Activated naive CD4-positive, alpha-beta T cell treated with anti-CD3 and anti-CD28 coated beads for 36 hours (primary cell): Measurements from ENCODE around the gene C2CD3. TPM values are rescaled to one million over a fixed set of nuclear protein-coding genes. Genes with fewer than 3 reads are reported as not detected.
"Not testable (repeated sequence)": the region's sequence is repeated elsewhere in the genome, so short reads cannot be mapped to it uniquely, and the experiment has no call there.

Source experiments
- CTCF ChIA-PET: fragments of 350-600 bp; sonication (Branson Sonifier 250); formaldehyde crosslinking; loops from one replicate; lab custom pipeline; 2021; ENCODE audit warnings: antibody characterized with exemption; lab: Charles Lee
- DNase-seq: peaks from one replicate; pipeline ENCODE4 v3.0.0-alpha.2; 2020
- H3K27ac Mint-ChIP-seq: one replicate; pipeline ENCODE4 v1.8.0; 2021; ENCODE audit warnings: mild to moderate bottlenecking, mixed read lengths
- H3K27me3 Mint-ChIP-seq: one replicate; pipeline ENCODE4 v1.8.0; 2021; ENCODE audit warnings: low read depth, mixed read lengths
- H3K36me3 Mint-ChIP-seq: one replicate; pipeline ENCODE4 v1.8.0; 2021; ENCODE audit warnings: low read depth, mixed read lengths
- H3K4me1 Mint-ChIP-seq: one replicate; pipeline ENCODE4 v1.8.0; 2021; ENCODE audit warnings: low read depth, mixed read lengths
- H3K4me3 Mint-ChIP-seq: one replicate; pipeline ENCODE4 v1.8.0; 2021; ENCODE audit warnings: mild to moderate bottlenecking, moderate library complexity, mixed read lengths
- H3K9me3 Mint-ChIP-seq: one replicate; pipeline ENCODE4 v1.8.0; 2021; ENCODE audit warnings: mixed read lengths
- intact Hi-C: fragments of 100-400 bp; cut with micrococcal nuclease; formaldehyde crosslinking; loops from one replicate; pipeline ENCODE4 v1.15.1; 2023
- total RNA-seq, 2 experiments: library from RNA; stranded (reverse); gene quantifications; one replicate each; pipeline ENCODE4 v1.2.3, GENCODE V29; 2021

The C2CD3 gene
- total RNA-seq, 2 experiments from 2014 or later = 21.3 to 23.1 TPM

DNA sequence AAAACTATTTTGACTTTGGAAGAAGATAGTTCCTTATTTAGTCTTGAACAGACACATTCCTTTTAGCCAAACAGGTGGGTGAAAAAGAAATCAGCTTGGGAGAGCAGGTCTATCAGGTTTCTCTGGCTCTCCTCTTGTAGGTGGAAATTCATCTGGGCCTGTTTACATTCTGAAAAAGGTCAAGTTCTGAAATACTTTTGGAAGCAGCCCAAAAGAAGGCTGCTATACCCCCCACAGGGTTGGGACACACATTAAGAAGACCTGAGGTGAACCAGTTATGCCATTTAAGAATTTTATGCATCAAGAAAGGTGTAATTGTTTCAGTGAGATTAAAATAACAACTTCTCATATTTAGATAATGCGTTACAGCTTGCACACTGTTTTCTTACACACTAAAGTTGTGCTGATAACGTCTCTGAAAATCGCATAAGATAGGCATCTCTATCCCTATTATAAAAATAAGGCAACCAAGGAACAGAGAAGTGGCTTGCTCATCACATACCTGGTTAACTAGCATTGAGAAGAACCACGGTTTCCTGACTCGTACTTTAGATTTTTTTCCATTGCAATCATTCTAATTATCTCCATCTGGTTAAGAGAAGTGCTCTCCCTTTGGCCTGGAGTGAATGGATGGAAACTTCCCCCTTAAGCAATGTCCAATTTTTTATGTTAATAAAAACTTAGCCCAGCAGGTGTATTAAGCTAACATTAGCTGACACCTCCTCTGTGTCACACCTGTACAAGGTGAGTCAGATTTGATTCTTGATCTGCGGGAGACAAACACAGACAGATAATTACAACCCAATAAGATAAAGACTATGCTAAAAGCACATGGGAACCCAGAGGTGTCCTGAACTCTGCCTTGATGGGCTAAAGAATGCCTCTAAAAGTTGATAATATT is 101.4 kb downstream of the C2CD3 start:
- Mint-ChIP-seq H3K4me1 (no peaks in the 10 kb centered on the region), H3K9me3 (no peaks in the 10 kb centered on the region), H3K36me3 (peaks cover 28% of the 10 kb centered on the region), H3K27ac (no peak overlapping the region), H3K4me3 (no peak overlapping the region), H3K27me3 (no peaks in the 10 kb centered on the region)
- intact Hi-C loops = no loop called here
- CTCF ChIA-PET = interaction anchor here (0.6 to 1.1 kb wide), 2 partner anchors 106 to 711 kb away, joined by 3 to 5 read pairs; no protein-coding TSS in a partner anchor
- DNase-seq = no peak

DNA sequence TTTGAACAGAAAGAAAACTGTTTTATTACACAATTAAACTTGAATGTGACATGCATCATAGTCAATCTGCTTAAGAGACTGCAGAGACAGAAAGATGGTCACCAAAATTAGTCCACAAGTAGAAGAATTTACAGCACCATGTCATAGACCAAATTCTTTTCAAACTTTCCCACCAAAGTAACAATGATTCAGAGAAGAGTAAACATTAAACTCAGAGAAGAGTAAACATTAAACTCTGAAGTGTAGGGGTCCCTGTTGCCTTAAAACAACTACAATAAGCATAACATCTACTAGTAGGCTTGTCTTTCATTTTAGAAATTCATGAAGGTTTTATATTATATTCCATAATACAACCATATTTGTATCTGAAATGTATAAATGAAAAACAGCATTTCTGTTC is 104.1 kb downstream of the C2CD3 start:
- CTCF ChIA-PET = interaction anchor here (0.6 to 0.8 kb wide), 2 partner anchors 103 to 149 kb away, joined by 3 to 4 read pairs; no protein-coding TSS in a partner anchor
- H3K27ac Mint-ChIP-seq, H3K27me3 Mint-ChIP-seq, intact Hi-C loops, H3K4me3 Mint-ChIP-seq, DNase-seq, H3K9me3 Mint-ChIP-seq, H3K4me1 Mint-ChIP-seq: not testable (repeated sequence)
- H3K36me3 Mint-ChIP-seq = peaks cover 29% of the 10 kb centered on the region

DNA sequence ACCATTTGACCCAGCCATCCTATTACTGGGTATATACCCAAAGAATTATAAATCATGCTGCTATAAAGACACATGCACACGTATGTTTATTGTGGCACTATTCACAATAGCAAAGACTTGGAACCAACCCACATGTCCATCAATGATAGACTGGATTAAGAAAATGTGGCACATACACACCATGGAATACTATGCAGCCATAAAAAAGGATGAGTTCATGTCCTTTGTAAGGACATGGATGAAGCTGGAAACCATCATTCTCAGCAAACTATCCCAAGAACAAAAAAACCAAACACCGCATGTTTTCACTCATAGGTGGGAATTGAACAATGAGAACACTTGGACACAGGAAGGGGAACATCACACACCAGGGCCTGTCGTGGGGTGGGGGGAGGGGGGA is 105.3 kb downstream of the C2CD3 start:
- H3K27ac Mint-ChIP-seq, H3K4me1 Mint-ChIP-seq, H3K27me3 Mint-ChIP-seq, intact Hi-C loops, H3K9me3 Mint-ChIP-seq, H3K4me3 Mint-ChIP-seq, CTCF ChIA-PET, DNase-seq: not testable (repeated sequence)
- peaks cover 36% of the 10 kb centered on the region for H3K36me3 Mint-ChIP-seq

DNA sequence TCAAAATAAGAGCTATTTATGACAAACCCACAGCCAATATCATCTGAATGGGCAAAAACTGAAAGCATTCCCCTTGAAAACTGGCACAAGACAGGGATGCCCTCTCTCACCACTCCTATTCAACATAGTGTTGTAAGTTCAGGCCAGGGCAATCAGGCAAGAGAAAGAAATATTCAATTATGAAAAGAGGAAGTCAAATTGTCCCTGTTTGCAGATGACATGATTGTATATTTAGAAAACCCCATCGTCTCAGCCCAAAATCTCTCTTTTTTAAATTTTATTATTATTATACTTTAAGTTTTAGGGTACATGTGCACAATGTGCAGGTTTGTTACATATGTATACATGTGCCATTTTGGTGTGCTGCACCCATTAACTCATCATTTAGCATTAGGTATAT is 107.2 kb downstream of the C2CD3 start:
- H3K27ac Mint-ChIP-seq, H3K9me3 Mint-ChIP-seq, intact Hi-C loops, H3K27me3 Mint-ChIP-seq, H3K4me1 Mint-ChIP-seq, CTCF ChIA-PET, DNase-seq, H3K4me3 Mint-ChIP-seq: not testable (repeated sequence)
- peaks cover 37% of the 10 kb centered on the region for H3K36me3 Mint-ChIP-seq

DNA sequence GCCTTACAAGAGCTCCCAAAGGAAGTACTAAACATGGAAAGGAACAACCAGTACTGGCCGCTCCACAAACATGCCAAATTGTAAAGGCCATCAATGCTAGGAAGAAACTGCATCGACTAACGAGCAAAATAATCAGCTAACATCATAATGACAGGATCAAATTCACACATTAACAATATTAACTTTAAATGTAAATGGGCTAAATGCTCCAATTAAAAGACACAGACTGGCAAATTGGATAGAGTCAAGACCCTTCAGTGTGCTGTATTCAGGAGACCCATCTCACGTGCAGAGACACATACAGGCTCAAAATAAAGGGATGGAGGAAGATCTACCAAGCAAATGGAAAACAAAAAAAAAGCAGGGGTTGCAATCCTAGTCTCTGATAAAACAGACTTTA is 109.2 kb downstream of the C2CD3 start:
- H3K27me3 Mint-ChIP-seq, intact Hi-C loops, DNase-seq, H3K4me1 Mint-ChIP-seq, H3K27ac Mint-ChIP-seq, H3K4me3 Mint-ChIP-seq, CTCF ChIA-PET, H3K9me3 Mint-ChIP-seq: not testable (repeated sequence)
- H3K36me3 Mint-ChIP-seq = peaks cover 37% of the 10 kb centered on the region

DNA sequence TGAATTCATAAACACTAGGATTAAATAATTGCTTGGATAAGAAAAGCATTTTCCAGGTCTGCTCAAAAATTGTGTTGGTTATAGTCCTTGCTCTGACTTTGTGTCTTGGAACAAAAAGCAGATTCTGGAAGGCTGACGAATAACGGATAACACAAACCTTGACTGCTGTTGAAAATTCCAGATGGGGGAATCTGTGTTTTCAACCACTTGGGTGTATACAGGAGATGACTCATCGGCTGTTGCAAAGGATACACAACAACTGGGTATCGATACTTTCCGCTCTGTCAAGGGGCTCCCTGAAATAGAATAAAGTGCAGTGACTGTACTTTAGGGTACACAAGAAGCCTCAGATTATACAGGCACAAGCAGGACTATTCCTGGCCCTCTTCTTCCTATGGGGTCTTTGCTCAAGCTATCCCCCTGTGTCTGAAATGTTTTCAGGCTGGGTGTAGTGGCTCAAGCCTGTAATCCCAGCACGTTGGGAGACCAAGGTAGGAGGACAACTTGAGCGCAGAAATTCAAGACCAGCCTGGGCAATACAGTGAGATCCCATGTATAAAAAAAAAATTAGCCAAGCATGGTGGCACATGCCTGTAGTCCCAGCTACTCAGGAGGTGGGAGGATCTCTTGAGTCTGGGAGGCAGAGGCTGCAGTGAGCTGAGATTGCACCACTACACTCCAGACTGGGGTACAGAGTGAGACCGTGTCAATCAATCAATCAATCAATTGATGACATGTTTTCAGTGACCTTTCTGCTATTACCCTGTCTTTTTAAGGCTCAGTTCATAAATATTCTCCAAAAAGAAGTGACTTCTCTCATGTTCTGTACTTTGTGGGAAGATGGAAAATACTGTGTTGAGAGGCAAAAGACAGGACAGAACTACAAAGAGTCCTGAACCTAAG is 113.3 kb downstream of the C2CD3 start:
- Mint-ChIP-seq H3K36me3 (peaks cover 21% of the 10 kb centered on the region), H3K9me3 (peaks cover 1% of the 10 kb centered on the region), H3K27ac (no peak overlapping the region), H3K4me3 (no peak overlapping the region), H3K4me1 (peaks cover 6% of the 10 kb centered on the region), H3K27me3 (no peaks in the 10 kb centered on the region)
- CTCF ChIA-PET = no interaction called here
- DNase-seq = no peak
- intact Hi-C loops = no loop called here

DNA sequence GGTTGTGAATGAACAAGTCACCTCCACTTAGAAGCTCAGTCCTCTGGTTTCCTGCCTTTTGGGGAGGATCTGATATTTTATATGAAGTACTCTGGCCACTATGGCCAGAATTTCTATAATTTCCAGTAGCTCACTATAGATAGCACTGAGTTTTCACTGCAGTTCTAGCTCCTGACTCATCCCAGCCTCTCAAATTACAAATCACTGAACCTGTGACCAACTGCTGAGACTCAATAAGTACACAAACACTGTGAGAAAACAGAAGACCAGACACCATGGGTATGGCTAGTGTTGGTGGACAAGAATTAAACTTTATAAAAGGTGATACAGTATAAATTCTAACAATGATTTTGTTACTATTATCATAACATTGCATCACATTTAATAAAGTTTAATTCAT is 114.9 kb downstream of the C2CD3 start:
- Mint-ChIP-seq H3K36me3 (peaks cover 13% of the 10 kb centered on the region), H3K27ac (no peak overlapping the region), H3K9me3 (no peaks in the 10 kb centered on the region), H3K27me3 (no peaks in the 10 kb centered on the region), H3K4me1 (peaks cover 2% of the 10 kb centered on the region), H3K4me3 (no peak overlapping the region)
- intact Hi-C loops = no loop called here
- CTCF ChIA-PET = no interaction called here
- no peak for DNase-seq

DNA sequence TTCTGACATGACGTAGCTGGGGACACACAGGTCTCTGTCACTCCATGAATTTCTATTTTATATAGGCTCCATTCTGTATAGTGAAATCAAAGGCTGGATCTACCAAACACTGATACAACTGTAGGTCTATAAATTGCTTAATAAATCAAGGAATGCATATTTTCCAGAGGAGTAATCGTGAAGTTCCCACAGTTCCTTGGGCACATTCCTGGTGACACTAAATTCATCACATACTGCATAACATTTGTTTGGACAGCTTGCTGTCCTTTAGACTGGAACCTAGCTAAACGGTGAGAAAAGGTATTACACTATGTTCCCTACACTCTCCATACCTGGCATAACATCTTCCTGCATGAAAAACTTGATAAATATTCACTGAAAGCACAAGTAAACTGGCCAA is 120.3 kb downstream of the C2CD3 start:
- peaks cover 6% of the 10 kb centered on the region for H3K36me3 Mint-ChIP-seq
- DNase-seq = no peak
- intact Hi-C loops = no loop called here
- CTCF ChIA-PET = interaction anchor here (1.1 kb wide), 1 partner anchor 87 kb away, joined by 4 read pairs; no protein-coding TSS in a partner anchor
- no peaks in the 10 kb centered on the region for H3K4me1 Mint-ChIP-seq
- no peak overlapping the region for H3K27ac Mint-ChIP-seq
- H3K27me3 Mint-ChIP-seq = no peaks in the 10 kb centered on the region
- H3K9me3 Mint-ChIP-seq = no peaks in the 10 kb centered on the region
- H3K4me3 Mint-ChIP-seq = no peak overlapping the region

DNA sequence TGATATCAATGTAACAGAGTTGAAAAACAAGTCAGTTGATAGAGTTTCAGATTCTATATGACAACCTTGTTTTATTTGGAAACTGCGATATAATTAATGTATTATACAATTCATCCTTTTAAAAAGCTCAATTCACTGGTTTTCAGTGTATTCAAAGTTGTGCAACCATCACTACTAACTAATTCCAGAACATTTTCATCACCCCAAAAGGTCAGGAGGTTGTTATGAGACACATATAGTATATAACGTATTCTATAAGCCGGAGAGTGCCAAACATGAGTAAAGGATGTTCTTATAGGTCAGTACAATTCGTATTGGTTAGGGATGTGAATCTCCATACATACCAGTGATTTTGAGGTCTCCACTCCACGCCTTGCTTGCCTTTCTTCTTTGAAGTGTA is 121.8 kb downstream of the C2CD3 start:
- intact Hi-C loops = no loop called here
- H3K27ac Mint-ChIP-seq = no peak overlapping the region
- DNase-seq = no peak
- no peak overlapping the region for H3K4me3 Mint-ChIP-seq
- H3K27me3 Mint-ChIP-seq = no peaks in the 10 kb centered on the region
- peaks cover 8% of the 10 kb centered on the region for H3K36me3 Mint-ChIP-seq
- H3K4me1 Mint-ChIP-seq = no peaks in the 10 kb centered on the region
- H3K9me3 Mint-ChIP-seq = no peaks in the 10 kb centered on the region
- CTCF ChIA-PET = no interaction called here

DNA sequence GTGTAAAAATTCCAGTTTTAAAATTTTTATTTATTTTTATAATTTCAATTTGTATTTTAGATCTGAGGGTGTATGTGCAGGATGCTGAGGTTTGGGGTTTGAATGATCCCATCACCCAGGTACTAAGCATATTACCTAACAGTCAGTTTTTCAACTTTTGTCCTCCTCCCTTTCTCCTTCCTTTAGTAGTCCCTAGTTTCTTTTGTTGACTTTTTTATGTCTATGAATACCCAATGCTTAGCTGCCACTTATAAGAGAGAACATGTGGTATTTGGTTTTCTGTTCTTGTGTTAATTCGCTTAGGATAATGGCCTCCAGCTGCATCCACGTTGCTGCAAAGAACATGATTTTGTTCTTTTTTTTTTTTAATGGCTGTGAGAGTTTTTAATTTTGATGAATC is 126.3 kb downstream of the C2CD3 start:
- Mint-ChIP-seq H3K4me1 (no peaks in the 10 kb centered on the region), H3K36me3 (peaks cover 19% of the 10 kb centered on the region), H3K9me3 (no peaks in the 10 kb centered on the region), H3K4me3 (no peak overlapping the region), H3K27me3 (no peaks in the 10 kb centered on the region), H3K27ac (no peak overlapping the region)
- intact Hi-C loops = no loop called here
- CTCF ChIA-PET = no interaction called here
- no peak for DNase-seq

DNA sequence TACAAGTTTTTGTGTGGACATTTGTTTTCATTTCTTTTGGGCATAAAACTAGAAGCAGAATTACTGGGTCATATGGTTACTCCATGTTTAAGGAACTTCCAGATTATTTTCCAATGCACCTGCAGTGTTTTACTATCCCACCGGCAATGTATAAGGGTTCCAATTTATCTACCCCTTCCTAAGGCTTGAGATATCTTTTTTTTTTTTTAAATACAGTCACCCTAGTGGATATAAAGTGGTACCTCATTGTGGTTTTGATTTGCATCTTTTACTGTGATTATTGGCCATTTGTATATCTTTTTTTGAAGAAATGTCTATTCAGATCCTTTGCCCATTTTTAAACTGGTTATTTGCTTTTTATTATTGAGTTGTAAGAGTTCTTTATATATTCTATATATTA is 127.4 kb downstream of the C2CD3 start:
- H3K4me1 Mint-ChIP-seq = no peaks in the 10 kb centered on the region
- DNase-seq = no peak
- intact Hi-C loops = no loop called here
- H3K27me3 Mint-ChIP-seq = no peaks in the 10 kb centered on the region
- CTCF ChIA-PET = interaction anchor here (0.7 kb wide), 1 partner anchor 187 kb away, joined by 3 read pairs; no protein-coding TSS in a partner anchor
- H3K36me3 Mint-ChIP-seq = peaks cover 23% of the 10 kb centered on the region
- no peak overlapping the region for H3K4me3 Mint-ChIP-seq
- no peaks in the 10 kb centered on the region for H3K9me3 Mint-ChIP-seq
- no peak overlapping the region for H3K27ac Mint-ChIP-seq

DNA sequence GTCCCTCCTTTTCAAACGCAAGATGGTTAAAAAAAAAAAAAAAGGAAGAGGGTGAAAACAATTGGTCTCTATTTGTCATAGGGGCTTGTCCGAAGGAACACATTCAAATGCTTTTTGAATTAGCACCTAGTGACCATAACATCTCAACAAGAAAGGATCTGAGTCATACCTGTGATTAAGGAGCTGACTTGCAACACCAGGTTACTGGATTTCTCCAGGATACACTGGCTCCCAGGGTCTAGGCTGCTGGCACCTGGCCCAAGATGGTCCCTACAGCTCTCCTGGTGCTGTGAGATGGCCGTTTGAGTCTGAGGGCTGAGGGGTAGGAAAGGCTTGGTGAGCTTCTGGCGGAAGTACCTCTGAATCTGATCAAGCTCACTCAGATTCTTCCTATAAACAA is 133.5 kb downstream of the C2CD3 start:
- Mint-ChIP-seq H3K27ac (no peak overlapping the region), H3K9me3 (no peaks in the 10 kb centered on the region), H3K4me3 (no peak overlapping the region), H3K4me1 (no peaks in the 10 kb centered on the region), H3K27me3 (no peaks in the 10 kb centered on the region), H3K36me3 (peaks cover 26% of the 10 kb centered on the region)
- CTCF ChIA-PET = no interaction called here
- no peak for DNase-seq
- intact Hi-C loops = no loop called here
